Stomach (tissue), 9 donors: ENCODE data around the gene RGS21. TPM values are rescaled to one million over a fixed set of nuclear protein-coding genes. Genes with fewer than 3 reads are reported as not detected.

Experiments used
- DNase-seq, 2 donors: peaks; one replicate each; pipeline versions ENCODE4 v3.0.0 to v3.0.0-alpha.2; 2013 to 2019
- H3K27ac ChIP-seq, 5 donors: fragments of 200-600 bp in 4 of 5; sonication (generic) in 4 of 5; one replicate each; pipeline ENCODE4 v1.5.1; 2013 to 2019; ENCODE audit warnings: mild to moderate bottlenecking in 1 of 5, moderate library complexity in 1 of 5
- H3K27me3 ChIP-seq, 3 donors: fragments of 200-600 bp; sonication (generic); one replicate each; pipeline ENCODE4 v1.5.1; 2017 to 2019; ENCODE audit warnings: mixed run types in 1 of 3
- H3K36me3 ChIP-seq, 4 donors: fragments of 200-600 bp; sonication (generic); 1 replicate in 3 of 4; 2 replicates in 1 of 4; pipeline ENCODE4 v1.5.1; 2016 to 2019
- H3K4me1 ChIP-seq, 4 donors: fragments of 200-600 bp; sonication (generic); one replicate each; pipeline ENCODE4 v1.5.1; 2016 to 2019
- H3K4me3 ChIP-seq, 4 donors: fragments of 200-600 bp; sonication (generic) in 3 of 4; one replicate each; pipeline ENCODE4 v1.5.1; 2016 to 2019; ENCODE audit warnings: mild to moderate bottlenecking in 1 of 4
- H3K9me3 ChIP-seq, 4 donors: fragments of 200-600 bp; sonication (generic); one replicate each; pipeline ENCODE4 v1.5.1; 2016 to 2019
- EP300 ChIP-seq: sonication (generic); formaldehyde crosslinking; IDR thresholded peaks from one replicate; pipeline ENCODE4 v1.6.1; 2017; ENCODE audit warnings: antibody characterized with exemption
- POLR2A ChIP-seq, 4 donors: fragments of 450-650 bp; IDR thresholded peaks; one replicate each; pipeline ENCODE4 v1.6.1; 2016; ENCODE audit warnings: antibody characterized with exemption in 4 of 4, control low read depth in 2 of 4, mild to moderate bottlenecking in 1 of 4, moderate library complexity in 1 of 4
- POLR2AphosphoS5 ChIP-seq, 3 donors: sonication (generic); formaldehyde crosslinking; IDR thresholded peaks; one replicate each; pipeline ENCODE4 v1.6.1; 2016; ENCODE audit warnings: antibody characterized with exemption in 3 of 3
- WGBS, 5 donors: extraction: QIAGEN DNeasy Blood & Tissue Kit in 3 of 5; methylation state at CpG; one replicate each; pipeline versions ENCODE4 v1.1.5 to v1.1.7; 2013 to 2018; 5-methylcytosine and 5-hydroxymethylcytosine counted together
- intact Hi-C: fragments of 100-400 bp; cut with DNase I; formaldehyde crosslinking; loops from one replicate; pipeline ENCODE4 v1.15.1; 2023; ENCODE audit warnings: low total_unique reads
- polyA plus RNA-seq, 3 donors: library from polyadenylated mRNA; stranded (reverse); fragments of 200-250 nt; gene quantifications; one replicate each; pipeline ENCODE4 v1.2.3, GENCODE V29; 2013
- total RNA-seq, 5 donors: library from RNA; depleted of rRNA; stranded (reverse); fragments of >200 nt; gene quantifications; one replicate each; pipeline versions ENCODE4 v1.1.0 to v1.2.3, GENCODE V29; 2014 to 2016
- TF ChIP-seq, protein P1 (sequence below), 7 experiments: fragments of 450-650 bp in 4 of 7; fragments of 200-600 bp in 3 of 7; sonication (generic) in 3 of 7; IDR thresholded peaks; one replicate each; pipeline ENCODE4 v1.5.1; 2016 to 2019; ENCODE audit warnings: antibody characterized with exemption in 7 of 7, control low read depth in 2 of 7, mild to moderate bottlenecking in 1 of 7
- donor health status: healthy with polysubstance abuse.
- donor health status: Bipolar disorder and iron deficiency.
- donor health status: healthy.

The RGS21 gene
- total and polyA plus RNA-seq, 8 donors, result not detected

DNA sequence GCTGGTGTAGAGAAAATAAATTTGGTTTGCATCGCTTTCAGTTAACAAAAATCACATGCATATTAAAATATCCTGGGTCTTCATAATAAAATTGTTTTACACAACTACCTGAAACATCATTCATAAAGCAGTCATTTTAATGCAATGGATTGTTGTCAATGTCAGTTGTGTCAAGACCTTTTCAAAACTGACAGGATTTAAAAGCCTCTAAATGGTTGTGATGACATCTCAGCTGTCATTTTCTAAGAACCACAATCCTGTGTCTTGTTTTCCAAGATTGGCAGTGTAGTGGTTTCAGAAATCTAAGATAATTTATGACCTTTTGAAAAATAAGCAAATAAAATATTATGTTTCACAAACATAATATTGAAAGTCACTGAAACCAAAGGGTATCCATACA lies 42.0 kb downstream of the RGS21 start:
- no peaks in the 10 kb centered on the region for H3K27me3 ChIP-seq
- TF ChIP-seq EP300 (no peak), POLR2A (IDR thresholded peaks at IDR 0.05) (no peak), POLR2AphosphoS5 (IDR thresholded peaks at IDR 0.05) (no peak)
- TF ChIP-seq, protein P1, sequence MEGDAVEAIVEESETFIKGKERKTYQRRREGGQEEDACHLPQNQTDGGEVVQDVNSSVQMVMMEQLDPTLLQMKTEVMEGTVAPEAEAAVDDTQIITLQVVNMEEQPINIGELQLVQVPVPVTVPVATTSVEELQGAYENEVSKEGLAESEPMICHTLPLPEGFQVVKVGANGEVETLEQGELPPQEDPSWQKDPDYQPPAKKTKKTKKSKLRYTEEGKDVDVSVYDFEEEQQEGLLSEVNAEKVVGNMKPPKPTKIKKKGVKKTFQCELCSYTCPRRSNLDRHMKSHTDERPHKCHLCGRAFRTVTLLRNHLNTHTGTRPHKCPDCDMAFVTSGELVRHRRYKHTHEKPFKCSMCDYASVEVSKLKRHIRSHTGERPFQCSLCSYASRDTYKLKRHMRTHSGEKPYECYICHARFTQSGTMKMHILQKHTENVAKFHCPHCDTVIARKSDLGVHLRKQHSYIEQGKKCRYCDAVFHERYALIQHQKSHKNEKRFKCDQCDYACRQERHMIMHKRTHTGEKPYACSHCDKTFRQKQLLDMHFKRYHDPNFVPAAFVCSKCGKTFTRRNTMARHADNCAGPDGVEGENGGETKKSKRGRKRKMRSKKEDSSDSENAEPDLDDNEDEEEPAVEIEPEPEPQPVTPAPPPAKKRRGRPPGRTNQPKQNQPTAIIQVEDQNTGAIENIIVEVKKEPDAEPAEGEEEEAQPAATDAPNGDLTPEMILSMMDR (IDR thresholded peaks at IDR 0.05), result no peak
- no peak overlapping the region for H3K4me3 ChIP-seq
- intact Hi-C loops, result no loop called here
- H3K4me1 ChIP-seq, result no peaks in the 10 kb centered on the region
- no peak for DNase-seq
- WGBS, 5 donors, result 87 to 94% (median 90%) methylated on average over 1 of the region's 1 CpG
- H3K36me3 ChIP-seq, result no peaks in the 10 kb centered on the region
- H3K9me3 ChIP-seq, result no peaks in the 10 kb centered on the region
- no peak overlapping the region for H3K27ac ChIP-seq

DNA sequence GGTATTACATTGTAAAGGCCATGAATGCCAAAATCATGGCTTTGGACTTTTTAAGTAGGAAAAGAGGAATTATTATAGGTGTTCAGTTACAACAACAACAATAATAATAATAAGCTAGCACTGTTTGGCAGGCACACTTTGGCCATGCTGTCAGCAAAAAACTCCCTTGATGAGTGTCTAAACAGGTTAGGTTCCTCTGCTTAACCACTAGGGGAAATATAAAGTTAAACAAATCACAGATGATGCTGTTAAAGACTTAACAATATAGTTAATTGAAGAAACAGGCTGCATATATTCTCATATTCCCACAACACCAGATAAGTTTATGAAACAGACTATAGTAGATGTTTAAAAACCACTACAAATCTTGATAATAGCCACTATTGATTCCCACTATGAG lies 46.4 kb downstream of the RGS21 start:
- Histone ChIP-seq H3K9me3 (no peaks in the 10 kb centered on the region), H3K27ac (no peak overlapping the region), H3K4me3 (no peak overlapping the region), H3K4me1 (no peaks in the 10 kb centered on the region), H3K36me3 (no peaks in the 10 kb centered on the region), H3K27me3 (no peaks in the 10 kb centered on the region)
- TF ChIP-seq POLR2A (IDR thresholded peaks at IDR 0.05) (no peak), POLR2AphosphoS5 (IDR thresholded peaks at IDR 0.05) (no peak), EP300 (no peak)
- TF ChIP-seq, protein P1 (IDR thresholded peaks at IDR 0.05), result no peak
- DNase-seq, result no peak
- intact Hi-C loops, result no loop called here

DNA sequence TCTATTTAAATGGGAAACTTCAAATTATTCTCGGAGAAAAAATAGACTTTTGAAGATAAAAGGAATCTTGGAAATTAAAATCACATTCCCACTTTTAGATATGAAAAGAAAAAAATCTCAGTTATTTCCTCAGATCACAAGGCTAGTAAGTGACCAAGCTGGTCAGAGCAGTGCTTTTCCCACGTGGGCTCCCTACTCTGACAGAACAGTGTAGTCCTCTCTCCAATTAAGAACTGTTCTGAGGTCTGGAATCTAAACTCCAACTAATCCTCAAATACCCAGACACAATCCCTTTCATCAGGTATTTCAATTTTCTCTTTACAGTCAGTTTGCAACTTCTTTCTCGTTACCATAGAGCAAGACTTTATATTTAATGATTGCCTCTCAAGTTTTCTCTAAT lies 50.6 kb downstream of the RGS21 start:
- DNase-seq, result no peak
- H3K9me3 ChIP-seq, result no peaks in the 10 kb centered on the region
- no peaks in the 10 kb centered on the region for H3K27me3 ChIP-seq
- intact Hi-C loops, result no loop called here
- H3K4me1 ChIP-seq, result no peaks in the 10 kb centered on the region
- no peak overlapping the region for H3K4me3 ChIP-seq
- no peak overlapping the region for H3K27ac ChIP-seq
- H3K36me3 ChIP-seq, result no peaks in the 10 kb centered on the region
- TF ChIP-seq POLR2AphosphoS5 (IDR thresholded peaks at IDR 0.05) (no peak), EP300 (no peak), POLR2A (IDR thresholded peaks at IDR 0.05) (no peak)
- TF ChIP-seq, protein P1 (IDR thresholded peaks at IDR 0.05), result no peak
- WGBS, 5 donors, result 59 to 71% (median 65%) methylated on average over 3 of the region's 3 CpGs

DNA sequence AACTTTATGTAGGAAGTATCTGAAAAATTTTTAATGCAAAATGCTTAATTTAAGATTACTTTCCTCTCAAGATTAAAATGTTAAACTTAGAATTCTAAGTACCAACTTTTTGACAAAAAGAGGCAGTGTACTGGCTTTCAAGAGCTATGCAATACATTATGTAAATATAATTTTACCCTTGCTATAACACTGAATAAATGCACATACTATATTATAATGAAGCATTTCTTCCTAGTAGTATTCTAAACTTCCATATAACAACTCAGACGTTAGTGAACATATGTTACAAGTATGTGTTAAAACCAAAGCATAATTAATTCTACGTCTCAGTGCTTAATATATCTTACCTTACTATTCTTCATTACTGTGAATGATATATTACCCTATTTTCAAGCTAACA lies 58.5 kb downstream of the RGS21 start:
- 74 to 81% (median 79%) methylated on average over 2 of the region's 2 CpGs for WGBS, 5 donors
- no peak overlapping the region for H3K27ac ChIP-seq
- H3K36me3 ChIP-seq, result no peaks in the 10 kb centered on the region
- no peaks in the 10 kb centered on the region for H3K4me1 ChIP-seq
- intact Hi-C loops, result no loop called here
- TF ChIP-seq POLR2AphosphoS5 (IDR thresholded peaks at IDR 0.05) (no peak), POLR2A (IDR thresholded peaks at IDR 0.05) (no peak), EP300 (no peak)
- TF ChIP-seq, protein P1 (IDR thresholded peaks at IDR 0.05), result no peak
- no peak for DNase-seq
- H3K9me3 ChIP-seq, result no peaks in the 10 kb centered on the region
- no peak overlapping the region for H3K4me3 ChIP-seq
- H3K27me3 ChIP-seq, result no peaks in the 10 kb centered on the region
